Stimulated activated CD4-positive, alpha-beta T cell treated with anti-CD3 and anti-CD28 coated beads, Interleukin-12 subunit alpha, Interleukin-12 subunit beta, amount 100 ng/mL, for 24 hours (primary cell): ENCODE measurements around the gene FREM3.
"Not testable (repeated sequence)": the region's sequence is repeated elsewhere in the genome, so short reads cannot be mapped to it uniquely, and the experiment has no call there.

Experiments used
- DNase-seq, 2 experiments: peaks; one replicate each; pipeline ENCODE4 v3.0.0-alpha.2; 2020; ENCODE audit warnings: low read depth in 2 of 2

Gene FREM3

DNA sequence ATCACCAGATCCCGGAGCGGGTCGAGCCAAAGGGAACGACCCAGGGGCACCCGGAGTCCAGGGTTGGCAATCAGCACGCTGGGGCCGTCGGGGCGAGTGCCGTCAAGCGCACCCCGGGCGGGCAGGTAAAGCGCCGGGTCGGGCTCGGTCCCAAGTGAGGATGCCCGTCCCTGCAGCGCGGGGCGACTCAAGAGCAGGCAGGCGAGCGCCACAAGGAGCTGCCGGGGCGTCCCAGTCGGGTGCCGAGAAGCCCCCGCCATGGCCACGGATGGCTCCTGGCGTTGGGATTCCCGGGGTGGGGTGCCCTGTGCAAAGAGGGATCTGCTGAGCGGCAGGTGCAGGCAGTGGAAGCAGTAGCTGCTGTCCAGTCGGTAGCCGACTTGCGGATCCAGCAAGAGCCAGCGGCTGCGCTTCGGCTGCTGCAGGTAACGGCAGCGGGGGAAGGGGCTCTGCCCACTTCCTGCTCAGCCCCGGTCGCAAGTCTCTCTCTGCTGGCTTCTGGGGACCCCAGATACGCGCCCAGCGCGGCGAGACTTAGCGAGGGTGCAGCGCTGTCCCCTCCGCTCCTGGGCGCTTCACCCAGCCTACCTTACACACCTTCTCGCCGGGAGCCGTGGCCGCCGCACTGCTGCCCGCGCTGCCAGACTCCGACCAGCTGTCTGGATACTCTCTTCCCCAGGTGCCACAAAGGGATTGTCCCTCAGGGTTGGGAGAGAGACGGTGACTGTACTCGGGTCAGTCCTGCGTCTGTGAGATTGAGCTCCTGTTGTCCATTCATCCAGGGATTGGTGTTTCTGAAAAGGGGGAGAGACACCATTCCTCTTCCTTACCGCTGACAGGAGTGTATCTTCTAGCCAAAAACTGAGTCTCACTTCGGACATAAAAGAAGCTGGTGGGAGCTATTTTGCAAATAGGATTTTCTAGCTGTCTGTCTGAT, at the start of gene FREM3:
Gene FREM3 (minus strand): TSS at position 260 of the 937 bp plus-strand sequence. CDS start 0 bp downstream, at position 260.
- no peak for DNase-seq

- DNase-seq, result no peak
Observed at GRCh38 chr4:143745874-143746273, 45.4 kb upstream of the FREM3 start.

GRCh38 chr4:143743591-143743990, 43.1 kb upstream of the FREM3 start:
- DNase-seq, result no peak

- DNase-seq, result no peak
Observed at GRCh38 chr4:143742834-143743233, 42.4 kb upstream of the FREM3 start.

DNA sequence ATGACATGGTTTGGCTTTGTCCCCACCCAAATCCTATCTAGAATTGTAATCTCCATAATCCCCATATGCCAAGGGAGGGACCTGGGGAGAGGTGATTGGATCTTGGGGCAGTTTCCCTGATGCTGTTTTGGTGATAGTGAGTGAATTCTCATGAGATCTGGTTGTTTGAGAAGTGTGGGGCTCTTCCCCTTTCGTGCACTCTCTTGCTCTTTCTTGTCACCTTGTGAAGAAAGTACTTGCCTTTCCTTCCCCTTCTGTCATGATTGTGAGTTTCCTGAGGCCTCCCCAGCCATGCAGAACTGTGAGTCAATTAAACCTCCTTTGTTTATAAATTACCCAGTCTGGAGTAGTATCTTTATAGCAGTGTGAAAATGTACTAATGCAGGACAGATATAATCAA, 36.4 kb upstream of the FREM3 start:
- DNase-seq, result no peak

GRCh38 chr4:143736061-143736460, 35.6 kb upstream of the FREM3 start:
- DNase-seq, result not testable (repeated sequence)

DNA sequence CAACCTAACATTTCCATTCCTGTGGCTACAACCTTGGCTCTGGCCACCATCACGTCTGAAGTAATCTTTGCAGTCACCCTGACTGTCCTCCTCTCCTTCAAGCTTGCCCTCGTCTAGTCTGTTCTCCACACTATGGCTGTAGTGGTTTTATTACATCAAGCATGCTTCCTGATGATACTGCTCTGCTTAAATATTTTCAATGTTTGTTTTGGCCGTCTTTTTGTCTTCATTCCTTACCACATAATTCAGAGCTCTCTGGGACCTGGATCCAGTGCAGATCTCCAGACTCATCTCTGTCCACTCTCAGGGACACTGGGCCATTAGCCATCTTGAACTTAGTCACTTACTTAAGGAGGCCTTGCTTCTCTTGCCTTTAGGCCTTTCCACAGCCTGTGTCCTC, 27.7 kb upstream of the FREM3 start:
- no peak for DNase-seq

DNA sequence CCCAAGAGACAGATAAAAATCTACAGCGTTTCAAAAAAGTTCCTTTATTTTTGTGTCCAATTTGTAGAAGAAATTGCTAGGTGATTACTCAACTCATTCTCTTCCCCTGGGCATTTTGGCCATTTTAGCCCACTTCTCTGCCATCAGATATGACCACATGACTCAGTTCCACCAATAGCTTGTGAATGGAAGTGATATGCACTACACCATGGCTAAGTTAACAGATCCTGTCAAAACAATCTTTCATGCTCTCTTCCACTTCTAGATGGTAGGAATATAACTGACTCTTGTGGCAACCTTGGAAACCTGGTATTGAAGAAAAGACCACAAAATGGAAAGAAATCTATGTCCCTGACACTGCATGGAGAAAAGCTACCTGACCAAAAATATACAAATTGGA, 26.2 kb upstream of the FREM3 start:
- DNase-seq, result no peak

- DNase-seq, result no peak
Observed at GRCh38 chr4:143721317-143721716, 20.8 kb upstream of the FREM3 start.

DNA sequence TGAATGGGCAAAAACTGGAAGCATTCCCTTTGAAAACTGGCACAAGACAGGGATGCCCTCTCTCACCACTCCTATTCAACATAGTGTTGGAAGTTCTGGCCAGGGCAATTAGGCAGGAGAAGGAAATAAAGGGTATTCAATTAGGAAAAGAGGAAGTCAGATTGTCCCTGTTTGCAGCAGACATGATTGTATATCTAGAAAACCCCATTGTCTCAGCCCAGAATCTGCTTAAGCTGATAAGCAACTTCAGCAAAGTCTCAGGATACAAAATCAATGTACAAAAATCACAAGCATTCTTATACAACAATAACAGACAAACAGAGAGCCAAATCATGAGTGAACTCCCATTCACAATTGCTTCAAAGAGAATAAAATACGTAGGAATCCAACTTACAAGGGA, 18.3 kb upstream of the FREM3 start:
- not testable (repeated sequence) for DNase-seq

- no peak for DNase-seq
Observed at GRCh38 chr4:143713955-143714625, 13.6 kb upstream of the FREM3 start.

GRCh38 chr4:143713553-143713952, 13.1 kb upstream of the FREM3 start:
- no peak for DNase-seq

DNA sequence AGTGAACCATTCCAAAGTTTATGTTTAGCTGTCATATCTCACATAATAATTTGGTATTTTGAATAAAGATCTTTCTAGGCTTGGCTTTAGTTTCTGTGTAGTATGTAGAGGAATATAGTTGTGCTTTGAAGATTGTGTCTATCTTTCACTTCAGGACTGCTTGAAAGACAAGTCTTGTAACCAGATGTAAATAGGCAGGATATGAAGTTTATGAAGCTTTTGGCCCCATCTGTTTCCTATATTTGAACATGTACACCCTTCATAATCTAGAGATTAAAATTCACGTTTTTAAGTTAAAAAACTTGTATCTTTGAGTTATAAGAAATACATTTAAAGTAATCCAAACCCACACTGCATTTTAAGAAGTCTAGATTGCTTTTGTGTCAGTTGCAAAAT, 11.7 kb upstream of the FREM3 start:
- no peak for DNase-seq

DNA sequence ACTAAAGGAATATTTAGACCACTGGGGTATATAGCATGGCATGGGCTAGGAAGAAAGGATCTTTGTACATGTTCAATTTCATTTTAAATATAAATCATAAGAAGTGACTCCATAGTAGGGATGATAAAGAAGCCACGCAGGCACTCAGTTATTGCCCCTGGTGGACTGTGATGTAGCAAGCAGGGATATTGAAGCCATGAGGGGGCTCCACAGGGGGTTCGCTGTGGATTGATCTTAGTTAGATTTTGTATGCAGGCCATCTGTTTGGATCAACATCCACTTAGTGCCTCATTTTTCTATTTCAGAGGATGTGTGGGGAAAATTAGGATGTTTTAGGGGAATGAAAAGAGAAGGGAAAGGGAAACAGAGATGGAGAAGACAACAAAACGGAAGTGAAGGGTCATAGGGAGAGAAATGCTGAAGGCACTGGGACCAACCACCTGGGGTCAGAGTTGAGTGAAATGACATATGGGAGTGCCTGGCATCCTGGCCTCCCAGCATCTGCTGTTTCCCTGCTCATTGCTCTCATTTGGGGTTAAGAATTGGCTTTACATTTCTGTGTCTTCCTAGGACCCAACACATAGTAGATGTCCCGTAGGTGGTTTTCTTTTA, 11.2 kb upstream of the FREM3 start:
- no peak for DNase-seq

GRCh38 chr4:143701365-143701764, 890 bp upstream of the FREM3 start:
- no peak for DNase-seq

DNA sequence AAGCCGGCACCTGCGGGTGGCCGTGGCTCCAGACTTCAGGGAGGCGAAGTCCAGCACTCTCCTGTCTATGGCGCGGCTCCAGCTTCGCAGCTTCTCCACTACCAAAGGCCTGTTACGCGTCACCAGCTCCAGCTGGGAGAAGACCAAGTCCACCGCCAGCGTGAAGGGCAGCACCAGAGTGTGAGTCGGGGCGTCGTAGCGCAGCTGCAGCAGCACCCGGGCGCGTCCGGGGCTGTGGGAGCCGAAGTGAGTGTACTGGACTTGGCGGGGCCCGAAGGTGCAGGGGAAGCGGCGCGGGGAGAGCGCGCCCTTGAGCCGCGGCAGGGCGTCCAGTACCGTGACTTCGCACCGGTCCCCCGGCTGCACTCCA, 444 bp downstream of the FREM3 start:
- DNase-seq, result no peak

- no peak for DNase-seq
Observed at GRCh38 chr4:143699331-143700045, 987 bp downstream of the FREM3 start.

DNA sequence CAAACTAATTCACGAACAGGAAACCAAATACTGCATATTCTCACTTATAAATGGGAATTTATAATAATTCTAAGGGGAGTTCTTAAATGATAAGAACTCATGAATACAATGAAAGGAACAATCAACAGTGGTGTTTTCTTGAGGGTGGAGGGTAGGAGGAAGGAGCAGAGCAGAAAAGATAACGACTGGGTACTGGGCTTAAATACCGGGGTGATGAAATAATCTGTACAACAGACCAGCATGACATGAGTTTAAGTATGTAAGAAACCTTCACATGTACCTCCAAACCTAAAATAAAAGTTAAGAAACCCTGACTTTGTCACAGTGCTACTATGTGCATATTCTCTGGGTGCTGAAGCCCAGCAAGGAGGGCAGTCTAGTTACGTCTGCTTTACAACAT, 6.6 kb downstream of the FREM3 start:
- no peak for DNase-seq

GRCh38 chr4:143692241-143692640, 8.2 kb downstream of the FREM3 start:
- DNase-seq, result no peak

GRCh38 chr4:143679434-143679833, 21.0 kb downstream of the FREM3 start:
- no peak for DNase-seq

- DNase-seq, result not testable (repeated sequence)
Observed at GRCh38 chr4:143673629-143674028, 26.8 kb downstream of the FREM3 start.

GRCh38 chr4:143668930-143669552, 31.4 kb downstream of the FREM3 start:
- no peak for DNase-seq
